PC-3 (cell line): ENCODE measurements around the gene NSUN2.

Experiments used
- EZH2 ChIP-seq: fragments of 300-600 bp; sonication (generic); IDR thresholded peaks from one replicate; pipeline ENCODE4 v1.6.1; 2017; ENCODE audit warnings: antibody characterized with exemption, mild to moderate bottlenecking, low read length; ENCODE audit not compliant: unreplicated experiment
- TF ChIP-seq, protein P1 (sequence below): fragments of 300-600 bp; sonication (generic); conservative IDR thresholded peaks from 2 replicates; pipeline ENCODE4 v1.5.1; 2017; ENCODE audit warnings: antibody characterized with exemption, low read depth, mild to moderate bottlenecking, low read length

DNA sequence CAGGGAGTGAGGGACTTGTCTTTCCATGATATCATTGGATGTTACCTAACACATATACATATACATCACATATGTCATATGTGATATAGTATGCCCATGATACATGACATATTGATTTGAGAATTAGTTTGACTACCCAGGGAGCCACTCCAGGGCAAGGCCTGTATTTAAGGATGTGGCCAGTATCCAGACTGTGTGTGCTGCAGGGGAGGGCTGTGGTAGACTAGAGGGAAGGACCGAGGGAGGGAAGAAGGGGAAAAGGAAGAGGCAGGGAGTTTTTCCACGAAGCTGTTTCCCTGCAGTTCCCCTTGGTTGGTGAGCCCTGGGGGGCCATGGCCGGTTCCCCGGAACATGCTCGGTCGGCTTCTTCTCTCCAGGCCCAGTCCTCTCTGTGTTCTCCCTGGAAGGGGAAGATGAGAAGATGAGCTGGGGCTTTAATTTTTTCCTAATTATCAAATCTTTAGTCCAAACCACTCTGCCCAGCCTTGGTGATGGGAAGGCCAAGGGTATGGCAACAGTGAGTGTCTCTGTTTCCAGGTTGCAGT lies 48.7 kb downstream of the NSUN2 start:
- TF ChIP-seq, protein P1, sequence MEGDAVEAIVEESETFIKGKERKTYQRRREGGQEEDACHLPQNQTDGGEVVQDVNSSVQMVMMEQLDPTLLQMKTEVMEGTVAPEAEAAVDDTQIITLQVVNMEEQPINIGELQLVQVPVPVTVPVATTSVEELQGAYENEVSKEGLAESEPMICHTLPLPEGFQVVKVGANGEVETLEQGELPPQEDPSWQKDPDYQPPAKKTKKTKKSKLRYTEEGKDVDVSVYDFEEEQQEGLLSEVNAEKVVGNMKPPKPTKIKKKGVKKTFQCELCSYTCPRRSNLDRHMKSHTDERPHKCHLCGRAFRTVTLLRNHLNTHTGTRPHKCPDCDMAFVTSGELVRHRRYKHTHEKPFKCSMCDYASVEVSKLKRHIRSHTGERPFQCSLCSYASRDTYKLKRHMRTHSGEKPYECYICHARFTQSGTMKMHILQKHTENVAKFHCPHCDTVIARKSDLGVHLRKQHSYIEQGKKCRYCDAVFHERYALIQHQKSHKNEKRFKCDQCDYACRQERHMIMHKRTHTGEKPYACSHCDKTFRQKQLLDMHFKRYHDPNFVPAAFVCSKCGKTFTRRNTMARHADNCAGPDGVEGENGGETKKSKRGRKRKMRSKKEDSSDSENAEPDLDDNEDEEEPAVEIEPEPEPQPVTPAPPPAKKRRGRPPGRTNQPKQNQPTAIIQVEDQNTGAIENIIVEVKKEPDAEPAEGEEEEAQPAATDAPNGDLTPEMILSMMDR = no peak
- TF ChIP-seq EZH2 = no peak
